Trophoblast cell (in vitro differentiated cells and primary cell): ENCODE results near the gene SCFD2.

Source experiments
- DNase-seq, 2 donors: peaks; one replicate each; pipeline ENCODE4 v3.0.0-alpha.2; 2016
- H2AFZ ChIP-seq: 2 replicates; pipeline ENCODE4 v1.6.1; 2013; ENCODE audit warnings: low read length, moderate library complexity, mild to moderate bottlenecking; ENCODE audit not compliant: insufficient read depth, poor library complexity
- H2AK5ac ChIP-seq: 2 replicates; pipeline ENCODE4 v1.6.1; 2013; ENCODE audit warnings: mild to moderate bottlenecking, low read length
- H2BK120ac ChIP-seq: 2 replicates; pipeline ENCODE4 v1.6.1; 2013; ENCODE audit warnings: low read length, mild to moderate bottlenecking, moderate library complexity; ENCODE audit not compliant: insufficient read depth, poor library complexity
- H2BK12ac ChIP-seq: 2 replicates; pipeline ENCODE4 v1.6.1; 2013; ENCODE audit warnings: mild to moderate bottlenecking, low read length, moderate library complexity
- H2BK5ac ChIP-seq: 2 replicates; pipeline ENCODE4 v1.6.1; 2013; ENCODE audit warnings: low read length, low read depth, moderate library complexity, mild to moderate bottlenecking; ENCODE audit not compliant: poor library complexity
- H3K14ac ChIP-seq: 2 replicates; pipeline ENCODE4 v1.6.1; 2013; ENCODE audit warnings: mild to moderate bottlenecking, low read length
- H3K18ac ChIP-seq: 2 replicates; pipeline ENCODE4 v1.6.1; 2013; ENCODE audit warnings: mild to moderate bottlenecking, low read length
- H3K23ac ChIP-seq: 2 replicates; pipeline ENCODE4 v1.6.1; 2013; ENCODE audit warnings: low read length
- H3K27ac ChIP-seq: 2 replicates; pipeline ENCODE4 v1.5.1; 2013; ENCODE audit warnings: low read depth, mild to moderate bottlenecking, inconsistent platforms, low read length, moderate library complexity
- H3K27me3 ChIP-seq: 2 replicates; pipeline ENCODE4 v1.6.1; 2013; ENCODE audit warnings: inconsistent platforms, mild to moderate bottlenecking, low read length, moderate library complexity; ENCODE audit not compliant: insufficient read depth
- H3K36me3 ChIP-seq, 2 experiments: 1 replicate in 1 of 2; 2 replicates in 1 of 2; pipeline ENCODE4 v1.6.1; 2013; ENCODE audit warnings: low read length in 2 of 2, mild to moderate bottlenecking in 2 of 2, moderate library complexity in 1 of 2; ENCODE audit not compliant: insufficient read depth in 2 of 2, control insufficient read depth in 1 of 2
- H3K4ac ChIP-seq: 2 replicates; pipeline ENCODE4 v1.6.1; 2013; ENCODE audit warnings: low read depth, mild to moderate bottlenecking, low read length, moderate library complexity
- H3K4me1 ChIP-seq, 2 experiments: 1 replicate in 1 of 2; 2 replicates in 1 of 2; pipeline ENCODE4 v1.6.1; 2013; ENCODE audit warnings: low read length in 2 of 2, mild to moderate bottlenecking in 2 of 2, moderate library complexity in 1 of 2; ENCODE audit not compliant: insufficient read depth in 2 of 2, control insufficient read depth in 1 of 2
- H3K4me2 ChIP-seq: 2 replicates; pipeline ENCODE4 v1.6.1; 2013; ENCODE audit warnings: inconsistent platforms, mild to moderate bottlenecking, low read length, moderate library complexity
- H3K4me3 ChIP-seq: 2 replicates; pipeline ENCODE4 v1.5.1; 2013; ENCODE audit warnings: mild to moderate bottlenecking, low read depth, low read length, inconsistent platforms
- H3K79me1 ChIP-seq: one replicate; pipeline ENCODE4 v1.6.1; 2013; ENCODE audit warnings: low read length
- H3K79me2 ChIP-seq: 2 replicates; pipeline ENCODE4 v1.6.1; 2013; ENCODE audit warnings: low read length, mild to moderate bottlenecking; ENCODE audit not compliant: control insufficient read depth, insufficient read depth, poor library complexity
- H3K9ac ChIP-seq: 2 replicates; pipeline ENCODE4 v1.6.1; 2013; ENCODE audit warnings: mild to moderate bottlenecking, low read length
- H3K9me3 ChIP-seq: 2 replicates; pipeline ENCODE4 v1.6.1; 2013; ENCODE audit warnings: low read depth, mild to moderate bottlenecking, control low read depth, inconsistent platforms, low read length; ENCODE audit not compliant: insufficient read depth
- H4K12ac ChIP-seq: 2 replicates; pipeline ENCODE4 v1.6.1; 2013; ENCODE audit warnings: low read depth, mild to moderate bottlenecking, low read length, moderate library complexity
- H4K8ac ChIP-seq: 2 replicates; pipeline ENCODE4 v1.6.1; 2013; ENCODE audit warnings: low read depth, mild to moderate bottlenecking, low read length, moderate library complexity
- H4K91ac ChIP-seq: one replicate; pipeline ENCODE4 v1.6.1; 2013; ENCODE audit warnings: low read depth, mild to moderate bottlenecking, low read length, moderate library complexity
- WGBS: extraction: QIAGEN DNeasy Blood & Tissue Kit; methylation state at CpG from one replicate; pipeline ENCODE4 v1.1.7; 2013; ENCODE audit warnings: missing lambda C conversion rate; ENCODE audit not compliant: insufficient read length, insufficient coverage; ENCODE audit errors: extremely low coverage; 5-methylcytosine and 5-hydroxymethylcytosine counted together

The SCFD2 gene

DNA sequence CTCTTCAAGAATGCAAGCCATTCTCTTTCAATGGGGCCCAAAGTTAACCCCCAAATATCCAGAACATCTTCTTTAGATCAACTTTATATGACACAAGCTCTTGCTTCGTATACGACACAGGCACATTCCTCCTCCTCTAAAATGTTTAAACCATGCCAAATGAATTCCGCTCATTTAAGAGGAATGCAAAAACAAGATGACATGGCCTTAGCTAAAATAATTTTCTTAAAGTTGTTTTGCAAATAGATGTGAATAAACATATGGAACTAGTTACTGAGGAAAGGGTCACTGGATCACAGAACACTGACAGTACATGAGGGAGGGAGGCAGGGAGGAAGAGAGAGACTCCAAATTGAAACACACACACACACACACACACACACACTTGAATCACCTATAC, 406.3 kb downstream of the SCFD2 start:
- Histone ChIP-seq H2AFZ (no peak overlapping the region), H2BK120ac (no peak overlapping the region), H3K23ac (no peak overlapping the region), H3K27me3 (no peaks in the 10 kb centered on the region), H3K9ac (no peak overlapping the region), H3K14ac (no peak overlapping the region), H3K4me2 (no peak overlapping the region), H2BK12ac (no peak overlapping the region), H2AK5ac (no peak overlapping the region), H3K18ac (no peak overlapping the region), H3K36me3 (no peaks in the 10 kb centered on the region), H3K27ac (no peak overlapping the region), H3K79me2 (no peaks in the 10 kb centered on the region), H2BK5ac (no peak overlapping the region), H4K91ac (no peak overlapping the region), H4K8ac (no peak overlapping the region), H3K4me1 (no peaks in the 10 kb centered on the region), H3K4ac (no peak overlapping the region), H4K12ac (no peak overlapping the region), H3K9me3 (no peaks in the 10 kb centered on the region), H3K4me3 (no peak overlapping the region), H3K79me1 (no peaks in the 10 kb centered on the region)
- no CpG with 5 or more reads among the region's 3 CpGs for WGBS
- DNase-seq, result peak in 1 of 2 donors; percentile 52

DNA sequence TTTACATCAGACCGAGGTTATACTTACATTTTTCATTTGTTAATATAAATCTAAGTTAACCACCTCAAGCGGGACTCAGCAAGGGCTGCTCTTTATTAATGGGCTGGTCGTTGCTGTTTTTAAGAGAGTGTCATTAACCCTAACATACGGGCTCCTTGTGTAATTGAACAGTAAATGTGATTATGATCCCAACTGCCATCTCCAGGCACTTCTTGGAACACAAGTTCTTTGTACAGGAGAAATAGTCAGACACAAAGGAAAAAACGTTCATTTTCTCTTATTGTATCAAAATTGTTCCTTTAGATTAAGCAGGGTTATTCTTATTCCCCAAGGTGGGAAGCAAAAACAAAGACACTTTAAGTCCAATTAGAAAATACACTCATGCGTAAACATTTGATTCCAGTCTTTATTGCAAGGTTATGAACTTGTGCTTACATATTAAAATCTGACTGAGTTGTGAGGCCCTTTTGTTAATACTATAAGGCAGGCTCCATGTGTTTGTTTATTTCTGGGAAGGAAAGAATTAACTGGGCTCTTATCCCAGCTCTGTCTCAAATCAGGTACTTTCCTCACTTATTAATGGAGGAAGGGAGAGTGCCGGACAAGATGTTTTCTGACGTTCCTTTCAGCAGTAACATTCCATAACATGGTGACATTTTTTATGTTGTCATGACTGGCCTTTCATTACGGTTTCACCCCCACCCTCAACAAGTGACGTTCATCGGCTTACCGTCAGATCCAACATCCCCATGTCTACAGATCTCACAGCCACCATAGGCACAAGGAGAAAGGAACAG, 407.8 kb downstream of the SCFD2 start:
- H3K23ac ChIP-seq, result no peak overlapping the region
- H3K18ac ChIP-seq, result no peak overlapping the region
- no peak overlapping the region for H3K14ac ChIP-seq
- WGBS, result no CpG with 5 or more reads among the region's 12 CpGs
- H2AK5ac ChIP-seq, result no peak overlapping the region
- no peak overlapping the region for H3K27ac ChIP-seq
- H3K9ac ChIP-seq, result no peak overlapping the region
- DNase-seq, result peak in 1 of 2 donors; percentile 38
- no peaks in the 10 kb centered on the region for H3K79me1 ChIP-seq
- no peak overlapping the region for H3K4me3 ChIP-seq
- H4K12ac ChIP-seq, result no peak overlapping the region
- no peak overlapping the region for H2BK5ac ChIP-seq
- no peak overlapping the region for H2BK120ac ChIP-seq
- no peaks in the 10 kb centered on the region for H3K79me2 ChIP-seq
- no peak overlapping the region for H3K4ac ChIP-seq
- H4K8ac ChIP-seq, result no peak overlapping the region
- no peak overlapping the region for H2AFZ ChIP-seq
- H3K4me2 ChIP-seq, result no peak overlapping the region
- H3K9me3 ChIP-seq, result no peaks in the 10 kb centered on the region
- no peak overlapping the region for H4K91ac ChIP-seq
- no peaks in the 10 kb centered on the region for H3K4me1 ChIP-seq
- no peaks in the 10 kb centered on the region for H3K27me3 ChIP-seq
- H3K36me3 ChIP-seq, result no peaks in the 10 kb centered on the region
- H2BK12ac ChIP-seq, result no peak overlapping the region

DNA sequence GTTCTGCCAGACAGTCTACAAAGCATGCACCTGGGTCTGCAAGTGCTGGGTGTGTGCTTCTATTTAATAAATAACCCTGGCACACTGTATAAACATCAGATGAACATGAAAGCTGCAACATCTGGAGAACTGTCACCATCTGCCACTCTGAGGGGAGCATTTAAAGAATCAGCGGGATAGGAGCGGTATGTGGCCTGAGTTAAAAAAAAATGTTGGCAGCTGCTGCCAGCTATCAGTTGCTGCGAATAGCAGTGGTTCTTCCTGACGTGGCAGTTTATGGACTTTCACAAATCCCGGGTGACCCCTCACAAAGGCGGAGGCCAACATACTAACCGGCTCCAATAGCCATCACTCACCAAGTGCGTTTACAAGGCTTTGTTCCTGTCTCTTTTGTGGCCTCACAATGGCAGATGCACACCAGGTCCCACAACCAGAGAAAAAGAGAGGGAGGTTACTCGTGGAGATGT, 408.6 kb downstream of the SCFD2 start:
- DNase-seq, result peak in 1 of 2 donors; percentile 36
- Histone ChIP-seq H3K79me2 (no peaks in the 10 kb centered on the region), H3K79me1 (no peaks in the 10 kb centered on the region), H2BK5ac (no peak overlapping the region), H3K9ac (peak overlapping the region; percentile 13), H3K23ac (no peak overlapping the region), H3K36me3 (no peaks in the 10 kb centered on the region), H2AFZ (no peak overlapping the region), H4K91ac (no peak overlapping the region), H4K12ac (no peak overlapping the region), H3K27ac (no peak overlapping the region), H4K8ac (no peak overlapping the region), H3K4me2 (no peak overlapping the region), H3K4me3 (no peak overlapping the region), H3K4me1 (no peaks in the 10 kb centered on the region), H2BK12ac (no peak overlapping the region), H3K18ac (no peak overlapping the region), H3K4ac (no peak overlapping the region), H2AK5ac (no peak overlapping the region), H2BK120ac (no peak overlapping the region), H3K14ac (no peak overlapping the region), H3K9me3 (no peaks in the 10 kb centered on the region), H3K27me3 (no peaks in the 10 kb centered on the region)
- no CpG with 5 or more reads among the region's 9 CpGs for WGBS

DNA sequence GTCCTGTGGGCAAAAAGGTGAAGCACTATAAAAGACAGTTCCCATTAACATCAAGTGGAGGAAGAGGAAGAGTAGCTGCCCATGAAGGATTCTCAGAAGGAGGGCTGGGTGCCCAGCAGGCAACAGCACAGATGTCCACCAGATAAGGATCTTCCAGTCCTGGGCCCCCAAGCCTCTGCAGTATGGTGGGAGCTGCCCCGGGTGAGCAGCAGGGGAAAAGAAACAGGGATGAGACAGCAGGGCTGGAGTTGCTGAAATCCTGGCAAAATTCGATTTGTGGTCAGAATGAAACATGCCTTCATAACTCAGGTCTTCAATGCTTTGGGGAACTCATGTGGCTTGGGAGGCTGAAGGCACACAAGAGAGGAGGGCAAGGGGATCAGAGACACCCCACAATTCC, 409.2 kb downstream of the SCFD2 start:
- no peak overlapping the region for H3K4me3 ChIP-seq
- no peak overlapping the region for H2BK5ac ChIP-seq
- no peak overlapping the region for H2AK5ac ChIP-seq
- no CpG with 5 or more reads among the region's 2 CpGs for WGBS
- H2AFZ ChIP-seq, result no peak overlapping the region
- no peak overlapping the region for H3K18ac ChIP-seq
- no peak overlapping the region for H3K4me2 ChIP-seq
- H3K23ac ChIP-seq, result no peak overlapping the region
- no peak overlapping the region for H4K12ac ChIP-seq
- H3K4ac ChIP-seq, result no peak overlapping the region
- H3K14ac ChIP-seq, result no peak overlapping the region
- no peaks in the 10 kb centered on the region for H3K4me1 ChIP-seq
- DNase-seq, result no peak
- no peak overlapping the region for H2BK12ac ChIP-seq
- no peaks in the 10 kb centered on the region for H3K79me2 ChIP-seq
- H3K79me1 ChIP-seq, result no peaks in the 10 kb centered on the region
- no peak overlapping the region for H2BK120ac ChIP-seq
- no peak overlapping the region for H3K9ac ChIP-seq
- H3K36me3 ChIP-seq, result no peaks in the 10 kb centered on the region
- H3K9me3 ChIP-seq, result no peaks in the 10 kb centered on the region
- H3K27ac ChIP-seq, result no peak overlapping the region
- H3K27me3 ChIP-seq, result no peaks in the 10 kb centered on the region
- no peak overlapping the region for H4K91ac ChIP-seq
- no peak overlapping the region for H4K8ac ChIP-seq
